H1 (cell line): ENCODE measurements around the gene R3HDM2. TPM values are rescaled to one million over a fixed set of nuclear protein-coding genes. Genes with fewer than 3 reads are reported as not detected.

Experiments used
- CTCF ChIA-PET: fragments of 300-600 bp; sonication (Branson Sonifier 250); formaldehyde crosslinking; loops from one replicate; lab custom pipeline; 2021; ENCODE audit not compliant: partially characterized antibody; lab: Charles Lee
- POLR2A ChIA-PET: fragments of 300-600 bp; sonication (Branson Sonifier 250); formaldehyde crosslinking; loops from one replicate; lab custom pipeline; 2021; ENCODE audit warnings: inconsistent platforms; ENCODE audit not compliant: partially characterized antibody; lab: Charles Lee
- DNase-seq, 2 experiments: peaks; one replicate each; pipeline versions ENCODE4 v3.0.0 to v3.0.0-alpha.2; 2010 to 2022; ENCODE audit warnings: low spot score in 2 of 2, low read depth in 1 of 2, mixed read lengths in 1 of 2
- FAIRE-seq: peaks from 2 replicates; lab custom pipeline; 2011; peaks lifted over from hg19 to GRCh38; lab: Jason Lieb, UNC
- H2AFZ ChIP-seq: 2 replicates; pipeline ENCODE4 v1.8.1; 2012; ENCODE audit warnings: low read length, inconsistent platforms
- H2AK5ac ChIP-seq: 2 replicates; pipeline ENCODE4 v1.6.1; 2013; ENCODE audit warnings: low read depth, low read length
- H2BK120ac ChIP-seq: replicated peaks from 2 replicates; pipeline ENCODE3; 2013; ENCODE audit warnings: low read depth, low read length, inconsistent platforms
- H2BK12ac ChIP-seq: 2 replicates; pipeline ENCODE4 v1.6.1; 2013; ENCODE audit warnings: low read depth, low read length
- H2BK15ac ChIP-seq: 2 replicates; pipeline ENCODE4 v1.6.1; 2013; ENCODE audit warnings: low read length
- H2BK20ac ChIP-seq: 2 replicates; pipeline ENCODE4 v1.6.1; 2013; ENCODE audit warnings: low read length
- H2BK5ac ChIP-seq: 2 replicates; pipeline ENCODE4 v1.6.1; 2013; ENCODE audit warnings: low read depth, low read length
- H3K14ac ChIP-seq: 2 replicates; pipeline ENCODE4 v1.6.1; 2013; ENCODE audit warnings: inconsistent platforms; ENCODE audit not compliant: insufficient read length
- H3K18ac ChIP-seq: 2 replicates; pipeline ENCODE4 v1.6.1; 2013; ENCODE audit warnings: low read length; ENCODE audit errors: extremely low read depth
- H3K23ac ChIP-seq: 2 replicates; pipeline ENCODE4 v1.6.1; 2013; ENCODE audit warnings: inconsistent platforms; ENCODE audit not compliant: insufficient read length
- H3K23me2 ChIP-seq: 2 replicates; pipeline ENCODE4 v1.6.1; 2013; ENCODE audit warnings: low read depth, low read length
- H3K27ac ChIP-seq: 2 replicates; pipeline ENCODE4 v1.6.1; 2011; ENCODE audit warnings: low read depth, low read length, inconsistent platforms
- H3K27me3 ChIP-seq, 4 experiments: replicated peaks in 1 of 4; 1 replicate in 1 of 4; 2 replicates in 3 of 4; pipeline versions ENCODE4 v1.6.1 to v1.8.1; 2011 to 2013; ENCODE audit warnings: low read length in 3 of 4, mild to moderate bottlenecking in 3 of 4, inconsistent platforms in 2 of 4, mixed read lengths in 2 of 4, moderate library complexity in 1 of 4; ENCODE audit not compliant: control insufficient read depth in 3 of 4, insufficient read depth in 3 of 4; ENCODE audit errors: extremely low read depth in 1 of 4
- H3K36me3 ChIP-seq, 4 experiments: 2 replicates each; pipeline versions ENCODE4 v1.6.1 to v1.8.1; 2011 to 2013; ENCODE audit warnings: mild to moderate bottlenecking in 4 of 4, low read length in 3 of 4, moderate library complexity in 2 of 4, control low read depth in 1 of 4, inconsistent platforms in 1 of 4; ENCODE audit not compliant: insufficient read depth in 4 of 4, control insufficient read depth in 2 of 4
- H3K4ac ChIP-seq: replicated peaks from 2 replicates; pipeline ENCODE3; 2013; ENCODE audit warnings: low read length, low read depth, mixed read lengths, inconsistent platforms; ENCODE audit not compliant: insufficient read length
- H3K4me1 ChIP-seq, 4 experiments: replicated peaks in 1 of 4; 1 replicate in 1 of 4; 2 replicates in 3 of 4; pipeline versions ENCODE4 v1.6.1 to v1.8.1; 2011 to 2013; ENCODE audit warnings: low read length in 3 of 4, inconsistent platforms in 2 of 4, mixed read lengths in 1 of 4; ENCODE audit not compliant: insufficient read depth in 4 of 4, control insufficient read depth in 3 of 4
- H3K4me2 ChIP-seq, 2 experiments: 2 replicates each; pipeline versions ENCODE4 v1.6.1 to v1.8.1; 2011 to 2013; ENCODE audit warnings: low read depth in 2 of 2, low read length in 2 of 2, control low read depth in 1 of 2, inconsistent platforms in 1 of 2, mild to moderate bottlenecking in 1 of 2; ENCODE audit not compliant: insufficient read depth in 1 of 2
- H3K4me3 ChIP-seq, 4 experiments: fragments of 200-600, 300-600 bp in 1 of 4; sonication (generic), shearing (Covaris generic), sonication (Bioruptor Twin) in 1 of 4; 2 replicates each; pipeline versions ENCODE4 v1.5.1 to v1.8.1; 2011 to 2016; ENCODE audit warnings: low read length in 4 of 4, low read depth in 3 of 4, control low read depth in 2 of 4, inconsistent platforms in 2 of 4, mild to moderate bottlenecking in 2 of 4, mixed read lengths in 1 of 4, moderate library complexity in 1 of 4; ENCODE audit not compliant: insufficient read depth in 2 of 4; ENCODE audit errors: extremely low read depth in 1 of 4
- H3K56ac ChIP-seq: replicated peaks from 2 replicates; pipeline ENCODE3; 2013; ENCODE audit warnings: low read depth, mild to moderate bottlenecking, mixed read lengths, low read length, inconsistent platforms; ENCODE audit not compliant: insufficient read length
- H3K79me1 ChIP-seq: 2 replicates; pipeline ENCODE4 v1.6.1; 2013; ENCODE audit warnings: low read depth, low read length, control low read depth
- H3K79me2 ChIP-seq, 2 experiments: 2 replicates each; pipeline versions ENCODE4 v1.6.1 to v1.8.1; 2012 to 2013; ENCODE audit warnings: low read length in 2 of 2, mild to moderate bottlenecking in 2 of 2, inconsistent platforms in 1 of 2; ENCODE audit not compliant: insufficient read depth in 2 of 2, control insufficient read depth in 1 of 2
- H3K9ac ChIP-seq, 4 experiments: replicated peaks in 1 of 4; 1 replicate in 1 of 4; 2 replicates in 3 of 4; pipeline versions ENCODE4 v1.6.1 to v1.8.1; 2011 to 2013; ENCODE audit warnings: low read depth in 3 of 4, low read length in 3 of 4, control low read depth in 2 of 4, mild to moderate bottlenecking in 2 of 4, moderate library complexity in 2 of 4, inconsistent platforms in 1 of 4; ENCODE audit errors: extremely low read depth in 1 of 4
- H3K9me3 ChIP-seq, 2 experiments: 2 replicates each; pipeline versions ENCODE4 v1.6.1 to v1.8.1; 2012 to 2013; ENCODE audit warnings: mild to moderate bottlenecking in 2 of 2, moderate library complexity in 2 of 2, control low read depth in 1 of 2, inconsistent platforms in 1 of 2, low read depth in 1 of 2, low read length in 1 of 2, mixed read lengths in 1 of 2; ENCODE audit not compliant: insufficient read depth in 2 of 2
- H4K20me1 ChIP-seq, 2 experiments: replicated peaks in 1 of 2; 2 replicates each; pipeline versions ENCODE3 to v1.8.1; 2011 to 2013; ENCODE audit warnings: inconsistent platforms in 2 of 2, low read length in 2 of 2, mild to moderate bottlenecking in 1 of 2; ENCODE audit not compliant: insufficient read depth in 2 of 2, control insufficient read depth in 1 of 2
- H4K5ac ChIP-seq: 2 replicates; pipeline ENCODE4 v1.6.1; 2013; ENCODE audit warnings: low read length, low read depth, mixed read lengths, inconsistent platforms; ENCODE audit not compliant: insufficient read length
- H4K8ac ChIP-seq: 2 replicates; pipeline ENCODE4 v1.8.0; 2013; ENCODE audit warnings: mild to moderate bottlenecking, moderate library complexity, low read length, inconsistent platforms; ENCODE audit not compliant: insufficient read depth; ENCODE audit errors: extremely low read depth
- H4K91ac ChIP-seq: replicated peaks from 2 replicates; pipeline ENCODE3; 2013; ENCODE audit warnings: low read length, mixed read lengths, inconsistent platforms; ENCODE audit not compliant: insufficient read length
- CBX5 ChIP-seq: fragments of 300-800, 300-1000 bp; sonication (generic); IDR thresholded peaks from 2 replicates; pipeline ENCODE4 v1.7.1; 2016; ENCODE audit warnings: antibody characterized with exemption, low read length, low read depth
- CREB1 ChIP-seq: IDR thresholded peaks from 2 replicates; pipeline ENCODE4 v1.6.1; 2012; ENCODE audit warnings: inconsistent platforms
- E2F6 ChIP-seq: IDR thresholded peaks from 2 replicates; pipeline ENCODE4 v1.6.1; 2012; ENCODE audit warnings: inconsistent platforms
- GABPA ChIP-seq: IDR thresholded peaks from 2 replicates; pipeline ENCODE4 v1.6.1; 2011; ENCODE audit warnings: mild to moderate bottlenecking, low read length, moderate library complexity, borderline replicate concordance; ENCODE audit not compliant: insufficient read depth
- NRF1 ChIP-seq: IDR thresholded peaks from 2 replicates; pipeline ENCODE4 v1.6.1; 2011; ENCODE audit warnings: mild to moderate bottlenecking, low read depth, low read length, improper control_type of control experiment
- PHF8 ChIP-seq: fragments of 200-600 bp; sonication (generic); conservative IDR thresholded peaks from 2 replicates; pipeline ENCODE4 v1.7.1; 2012; ENCODE audit warnings: low read depth, mild to moderate bottlenecking, inconsistent platforms, low read length, moderate library complexity
- RAD21 ChIP-seq, 2 experiments: IDR thresholded peaks in 1 of 2; conservative IDR thresholded peaks in 1 of 2; 2 replicates each; pipeline ENCODE4 v1.6.1; 2011; ENCODE audit warnings: low read depth in 2 of 2, low read length in 2 of 2, improper control_type of control experiment in 1 of 2, inconsistent platforms in 1 of 2, mild to moderate bottlenecking in 1 of 2, moderate library complexity in 1 of 2
- RFX5 ChIP-seq: IDR thresholded peaks from 2 replicates; pipeline ENCODE4 v1.6.1; 2011; ENCODE audit warnings: low read depth, low read length, improper control_type of control experiment, borderline replicate concordance
- SIN3A ChIP-seq, 2 experiments: IDR thresholded peaks in 1 of 2; conservative IDR thresholded peaks in 1 of 2; 2 replicates each; pipeline ENCODE4 v1.6.1; 2011 to 2012; ENCODE audit warnings: low read length in 2 of 2, improper control_type of control experiment in 1 of 2, low read depth in 1 of 2, mild to moderate bottlenecking in 1 of 2
- SP2 ChIP-seq: IDR thresholded peaks from 2 replicates; pipeline ENCODE4 v1.6.1; 2012; ENCODE audit warnings: mild to moderate bottlenecking, low read length, inconsistent platforms
- YY1 ChIP-seq: IDR thresholded peaks from 2 replicates; pipeline ENCODE4 v1.6.1; 2011; ENCODE audit warnings: low read depth, mild to moderate bottlenecking, low read length
- WGBS, 2 experiments: shearing (Covaris generic) in 1 of 2; methylation state at CpG; one replicate each; pipeline versions ENCODE4 v1.1.6 to v1.1.7; 2013 to 2015; ENCODE audit warnings: low lambda C conversion rate in 2 of 2, mixed read lengths in 2 of 2, inconsistent platforms in 1 of 2, low coverage in 1 of 2, missing lambda C conversion rate in 1 of 2; ENCODE audit not compliant: insufficient replicate concordance in 2 of 2, insufficient coverage in 1 of 2, insufficient read length in 1 of 2; ENCODE audit errors: extremely low coverage in 1 of 2, missing lambda C conversion rate in 1 of 2; 5-methylcytosine and 5-hydroxymethylcytosine counted together
- polyA plus RNA-seq, 7 experiments: library from polyadenylated mRNA; depleted of rRNA in 3 of 7; stranded (reverse) in 5 of 7; unstranded in 2 of 7; fragments of >200 nt in 5 of 7; fragments of 200-250 nt in 2 of 7; gene quantifications; 1 replicate in 5 of 7; 2 replicates in 1 of 7; 4 replicates in 1 of 7; pipeline versions ENCODE4 v1.2.1 to v1.2.3, GENCODE V29; 2011 to 2013; ENCODE audit warnings: missing spikeins in 2 of 7, mixed read lengths in 2 of 7
- total RNA-seq: library from RNA; stranded (reverse); fragmentation: NEBNext Ultra II Directional; extraction: Animal tissue kit (Norgen Biotek cat#: 25700); gene quantifications from 2 replicates; pipeline ENCODE4 v1.2.1, GENCODE V29; 2021

R3HDM2 gene
- total and polyA plus RNA-seq, 2 of the 8 experiments (the other 6 are each of a cell fraction or from before 2014, with no cell fraction given): 25.6 to 27.0 TPM

- no peak overlapping the region for H2BK12ac ChIP-seq
- H3K27me3 ChIP-seq: no peaks in the 10 kb centered on the region
- peaks cover 0 to 13% (median 1%) of the 10 kb centered on the region in 4 experiments; a peak in 6 of 8 replicates for H3K36me3 ChIP-seq
- H3K56ac ChIP-seq: no peak overlapping the region
- H3K9me3 ChIP-seq: no peaks in the 10 kb centered on the region
- H3K9ac ChIP-seq: no peak overlapping the region
- no peak overlapping the region for H3K4ac ChIP-seq
- no peak overlapping the region for H2BK5ac ChIP-seq
- H3K23ac ChIP-seq: no peak overlapping the region
- WGBS, 2 experiments: 96% methylated on average over 2 of the region's 2 CpGs; no CpG with 5 or more reads in 1 of the 2 experiments
- H4K91ac ChIP-seq: no peak overlapping the region
- H3K18ac ChIP-seq: no peak overlapping the region
- H4K20me1 ChIP-seq: peaks cover 0 to 2% of the 10 kb centered on the region in 2 experiments
- no peak overlapping the region for H3K4me2 ChIP-seq
- no peak for DNase-seq
- H3K79me1 ChIP-seq: no peaks in the 10 kb centered on the region; the same call in 1 of the 2 replicates
- H3K4me1 ChIP-seq: peaks cover 0 to 7% (median 3%) of the 10 kb centered on the region in 4 experiments; a peak in 5 of 7 replicates
- no peaks in the 10 kb centered on the region for H3K79me2 ChIP-seq
- ChIA-PET CTCF (interaction anchor here (0.6 to 7.9 kb wide), 15 partner anchors 10 to 192 kb away, joined by 3 to 74 read pairs (median 5); partner anchors contain the start of genes INHBE and STAC3), POLR2A (interaction anchor here (0.6 to 4.8 kb wide), 4 partner anchors 20 to 191 kb away, joined by 3 to 28 read pairs (median 4); partner anchors contain the start of gene INHBE)
- no peak overlapping the region for H4K8ac ChIP-seq
- H2BK20ac ChIP-seq: no peak overlapping the region
- no peak overlapping the region for H2AFZ ChIP-seq
- FAIRE-seq: no peak
- H4K5ac ChIP-seq: no peak overlapping the region
- H3K14ac ChIP-seq: no peak overlapping the region
- no peak overlapping the region for H3K27ac ChIP-seq
- H3K4me3 ChIP-seq: no peak overlapping the region
- H2AK5ac ChIP-seq: no peak overlapping the region
- H2BK120ac ChIP-seq: no peak overlapping the region
- H2BK15ac ChIP-seq: no peak overlapping the region
- H3K23me2 ChIP-seq: no peaks in the 10 kb centered on the region
- TF ChIP-seq CREB1 (no peak), CBX5 (no peak), GABPA (no peak), NRF1 (no peak), SIN3A (conservative IDR thresholded peaks at IDR 0.05 in 1 of 2, IDR thresholded peaks at IDR 0.05 in 1 of 2; ENCODE audit: low read depth in 1 of 2, low read length in 2 of 2) (no peak), YY1 (no peak), SP2 (no peak), RAD21 (IDR thresholded peaks at IDR 0.05 in 1 of 2, conservative IDR thresholded peaks at IDR 0.05 in 1 of 2; ENCODE audit: low read depth in 2 of 2, low read length in 2 of 2) (no peak), RFX5 (no peak), E2F6 (no peak), PHF8 (no peak)
These were observed 167.7 kb downstream of the R3HDM2 start for GRCh38 chr12:57263096-57263495.
